GM18499 (cell line): ENCODE results near the gene HP1BP3.

ENCODE experiments used
- ATAC-seq: cut with Tn5 transposase; IDR thresholded peaks from one replicate; pipeline ENCODE4 v1.9.1; 2021; ENCODE audit warnings: moderate number of reproducible peaks; ENCODE audit not compliant: insufficient read depth, unreplicated experiment

The HP1BP3 gene

DNA sequence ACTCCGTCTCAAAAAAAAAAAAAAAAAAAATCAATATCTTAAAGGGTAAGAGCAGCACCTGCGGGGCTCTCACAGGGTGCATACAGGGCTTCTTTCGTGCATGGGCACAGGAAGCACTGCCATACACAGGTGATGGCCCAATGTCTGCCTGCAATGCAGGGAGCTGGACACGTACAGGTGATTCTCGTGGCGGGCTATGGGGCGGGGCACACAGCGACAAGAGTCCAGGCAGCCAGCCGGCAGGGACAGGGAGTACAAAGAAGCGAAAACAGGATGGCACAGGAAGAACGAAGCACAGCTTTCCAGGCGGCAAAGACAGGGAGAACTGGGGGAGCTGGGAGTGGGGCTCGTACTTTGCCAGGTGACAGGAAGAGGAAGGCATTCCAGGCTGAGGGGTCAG lies 70.9 kb downstream of the HP1BP3 start:
- ATAC-seq: no peak

DNA sequence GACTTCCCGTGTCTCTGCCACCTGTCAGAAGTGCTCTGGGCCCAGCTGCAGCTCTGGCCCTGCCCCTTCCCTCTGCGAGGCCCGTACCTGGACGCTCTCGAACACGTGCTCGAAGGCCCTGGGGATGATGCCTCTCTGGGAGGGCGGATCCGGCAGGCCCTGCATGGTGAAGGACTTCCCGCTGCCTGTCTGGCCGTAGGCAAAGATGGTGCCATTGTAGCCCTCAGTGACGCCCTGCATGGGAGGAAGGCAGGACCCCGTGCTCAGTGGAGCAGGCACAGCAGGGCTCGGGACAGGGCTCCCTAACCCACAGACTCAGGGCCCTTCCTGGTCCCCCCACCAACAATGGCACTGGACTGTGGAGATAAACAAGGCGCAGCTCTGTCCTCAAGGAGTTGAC lies 71.7 kb downstream of the HP1BP3 start:
- no peak for ATAC-seq

DNA sequence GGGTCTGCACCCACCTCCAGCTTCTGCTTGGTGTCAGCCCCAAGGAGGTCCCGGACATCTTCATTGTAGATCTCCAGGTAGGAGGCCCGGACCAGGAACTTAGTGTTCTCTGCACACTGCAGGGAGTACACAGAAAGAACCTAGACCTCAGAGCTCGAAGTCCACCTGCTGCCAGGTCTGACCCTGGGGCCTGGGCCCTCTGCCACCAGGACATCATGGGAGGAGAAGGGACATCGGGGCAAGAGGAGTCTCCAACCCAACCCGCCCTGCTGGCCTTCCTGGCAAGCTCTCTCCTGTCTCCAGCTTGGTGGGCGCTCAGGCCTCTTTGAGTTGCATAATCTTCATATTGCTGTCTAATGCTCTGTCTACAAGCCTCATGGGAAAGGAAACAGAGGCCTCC lies 73.7 kb downstream of the HP1BP3 start:
- ATAC-seq: no peak

DNA sequence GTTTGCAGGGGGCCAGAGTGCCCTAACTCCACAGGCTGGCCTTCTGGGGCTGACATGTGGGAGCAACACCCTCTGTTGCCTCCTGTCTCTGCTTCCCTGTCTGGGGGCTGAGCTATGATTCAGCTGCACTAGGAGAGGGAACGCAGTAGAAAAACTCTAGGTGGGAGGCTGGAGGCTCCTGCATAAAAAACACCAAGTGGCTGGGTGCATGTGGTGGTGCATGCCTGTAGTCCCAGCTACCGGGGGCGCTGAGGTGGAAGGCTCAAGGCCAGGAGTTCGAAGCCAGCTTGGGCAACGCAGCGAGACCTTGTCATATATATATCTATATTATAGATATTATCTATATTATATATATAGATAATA lies 74.9 kb downstream of the HP1BP3 start:
- no peak for ATAC-seq

DNA sequence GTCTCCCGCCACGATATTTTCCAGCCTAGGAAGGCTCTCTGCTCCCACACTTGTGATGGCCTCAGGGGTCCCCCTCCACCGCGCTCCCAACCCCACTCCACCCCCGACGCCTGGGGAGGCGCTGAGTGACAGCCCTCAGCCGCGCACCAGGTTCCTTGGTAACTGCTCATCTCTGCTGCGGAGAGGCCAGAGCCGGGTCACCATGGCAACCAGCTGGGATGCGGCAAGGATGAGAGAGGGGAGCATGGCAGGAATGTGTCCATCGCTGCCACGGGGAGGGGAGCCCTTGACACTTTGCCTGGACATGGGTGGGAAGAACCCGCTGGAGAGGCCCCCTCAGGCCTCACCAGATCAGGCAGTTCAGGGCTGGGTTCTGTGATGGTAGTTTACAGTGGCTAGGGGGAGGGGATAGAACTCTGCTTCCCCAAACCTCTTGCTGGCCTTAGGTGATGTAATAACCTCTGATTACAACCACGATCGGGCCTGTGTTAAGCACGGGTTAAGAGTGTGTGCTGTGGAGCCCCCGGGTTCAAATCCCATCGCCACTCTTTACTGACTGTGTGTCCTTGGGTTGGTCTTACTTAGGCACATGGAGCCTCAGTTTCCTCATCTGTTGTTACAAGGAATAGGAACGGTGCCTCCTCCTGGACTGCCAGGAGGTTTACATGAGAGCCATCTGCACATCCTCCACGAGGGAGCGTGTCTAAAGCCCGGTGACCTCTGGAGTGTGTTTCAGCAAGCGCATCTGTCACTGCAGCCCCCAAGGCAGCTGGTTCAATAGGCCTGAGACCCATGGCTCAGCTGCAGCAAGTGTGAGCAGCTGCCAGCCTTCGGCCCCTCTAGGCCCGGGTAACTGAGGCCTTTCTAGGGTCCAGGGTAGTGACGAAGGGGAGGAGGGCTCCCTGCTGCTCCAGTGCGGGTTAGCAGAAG lies 75.6 kb downstream of the HP1BP3 start:
- ATAC-seq: no peak

DNA sequence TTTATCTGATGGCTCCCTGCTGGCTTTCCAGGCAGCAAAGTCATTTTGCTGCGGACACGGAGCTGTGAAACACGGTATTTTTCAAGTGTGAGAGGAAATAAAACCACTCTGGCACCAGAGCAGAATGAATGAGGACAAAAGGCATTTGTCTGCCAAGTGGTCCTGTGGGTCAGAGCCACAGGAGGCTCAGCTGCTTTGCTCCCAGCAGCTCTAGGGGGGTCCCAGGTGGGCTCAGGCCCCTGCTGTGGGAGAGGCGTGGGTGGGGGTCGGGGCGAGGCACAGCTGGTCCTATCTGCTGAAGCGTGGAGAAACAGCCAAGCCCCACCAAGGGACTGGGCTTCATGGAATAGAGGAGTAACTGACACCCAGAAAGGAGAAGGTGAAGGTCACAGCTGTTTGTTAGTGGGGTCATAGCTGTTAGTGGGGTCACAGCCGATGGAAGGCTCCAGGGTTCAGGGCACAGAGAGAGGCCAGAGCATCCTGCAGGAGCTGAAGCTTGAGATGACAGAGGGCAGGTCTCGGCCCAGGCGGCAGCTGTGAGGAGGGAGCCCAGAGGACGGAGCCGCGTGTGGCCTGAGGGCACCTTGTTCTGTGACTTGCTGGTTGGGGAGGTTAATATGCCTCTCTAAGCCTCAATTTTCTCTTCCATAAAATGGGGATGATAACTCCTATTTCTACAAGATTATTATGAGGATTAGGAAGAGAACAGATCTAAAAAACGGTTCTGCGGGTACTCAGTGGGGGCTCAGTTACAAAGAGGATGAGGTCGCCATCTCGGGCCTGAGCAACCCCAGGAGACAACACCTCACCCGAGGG lies 76.4 kb downstream of the HP1BP3 start:
- no peak for ATAC-seq

DNA sequence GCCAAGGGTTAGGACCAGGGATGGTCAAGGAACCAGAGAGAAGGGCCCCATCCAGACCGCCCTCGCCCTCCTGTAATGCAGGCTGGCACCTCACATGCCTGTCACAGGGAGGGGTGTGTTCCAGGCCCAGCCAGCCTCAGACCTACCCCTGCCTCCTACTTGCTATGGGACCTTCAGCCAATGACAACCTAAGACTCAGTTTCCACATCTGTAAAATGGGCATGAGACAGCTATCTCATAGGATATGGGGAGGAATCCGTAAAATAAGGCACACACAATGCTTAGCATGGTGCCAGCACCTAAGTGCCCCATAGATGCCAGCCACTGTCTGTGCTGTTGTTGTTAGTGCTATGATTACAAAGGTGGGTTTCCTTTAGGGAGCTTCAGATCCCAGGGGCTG lies 77.2 kb downstream of the HP1BP3 start:
- no peak for ATAC-seq

DNA sequence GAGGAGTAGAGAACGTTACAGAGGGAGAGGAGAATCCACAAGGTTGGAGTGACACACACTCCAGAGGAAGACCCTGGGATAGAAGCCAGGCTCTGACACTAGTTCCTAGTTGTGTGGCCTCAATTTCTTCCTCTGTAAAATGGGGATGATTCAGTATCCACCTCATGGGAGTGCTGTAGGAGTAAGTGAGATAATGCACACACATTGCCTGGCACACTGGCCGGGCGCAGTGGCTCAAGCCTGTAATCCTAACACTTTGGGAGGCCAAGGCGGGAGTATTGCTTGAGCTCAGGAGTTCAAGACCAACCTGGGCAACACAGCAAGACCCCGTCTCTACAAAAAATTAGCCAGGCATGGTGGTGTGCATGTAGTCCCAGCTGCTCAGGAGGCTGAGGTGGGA lies 78.2 kb downstream of the HP1BP3 start:
- ATAC-seq: no peak

DNA sequence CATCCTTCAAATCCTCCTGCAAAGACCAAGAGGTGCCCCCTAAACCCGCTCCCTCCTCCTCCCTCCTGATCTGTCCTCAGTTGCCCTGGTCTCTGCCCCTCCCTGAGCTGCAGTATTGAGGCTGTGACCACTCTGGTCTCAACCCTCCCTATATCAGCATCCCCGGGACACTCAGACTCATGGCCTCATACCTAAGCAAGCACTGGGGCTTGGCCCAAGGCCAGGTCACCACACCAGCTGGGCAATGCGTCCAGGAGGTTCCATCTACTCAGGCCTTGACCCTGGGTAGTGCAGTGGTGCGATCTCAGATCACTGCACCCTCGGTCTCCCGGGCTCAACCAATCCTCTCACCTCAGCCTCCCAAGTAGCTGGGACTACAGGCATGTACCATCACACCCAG lies 79.0 kb downstream of the HP1BP3 start:
- ATAC-seq: no peak

DNA sequence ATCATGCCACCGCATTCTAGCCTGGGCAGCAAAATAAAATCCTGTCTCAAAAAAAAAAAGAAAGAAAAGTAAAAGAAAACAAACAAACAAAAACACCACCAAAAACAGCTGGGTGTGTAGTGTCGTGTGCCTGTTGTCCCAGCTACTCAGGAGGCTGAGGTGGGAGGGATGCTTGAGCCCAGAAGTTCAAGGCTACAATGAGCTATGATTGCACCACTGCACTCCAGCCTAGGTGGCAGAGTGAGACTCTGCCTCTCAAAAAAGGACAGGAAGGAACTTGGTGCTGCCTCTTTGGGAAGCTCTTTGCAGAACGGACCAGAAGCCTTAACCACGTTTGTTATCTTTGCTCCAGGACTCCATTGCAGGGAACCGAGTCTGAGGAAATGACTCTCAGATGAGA lies 80.3 kb downstream of the HP1BP3 start:
- ATAC-seq: no peak

DNA sequence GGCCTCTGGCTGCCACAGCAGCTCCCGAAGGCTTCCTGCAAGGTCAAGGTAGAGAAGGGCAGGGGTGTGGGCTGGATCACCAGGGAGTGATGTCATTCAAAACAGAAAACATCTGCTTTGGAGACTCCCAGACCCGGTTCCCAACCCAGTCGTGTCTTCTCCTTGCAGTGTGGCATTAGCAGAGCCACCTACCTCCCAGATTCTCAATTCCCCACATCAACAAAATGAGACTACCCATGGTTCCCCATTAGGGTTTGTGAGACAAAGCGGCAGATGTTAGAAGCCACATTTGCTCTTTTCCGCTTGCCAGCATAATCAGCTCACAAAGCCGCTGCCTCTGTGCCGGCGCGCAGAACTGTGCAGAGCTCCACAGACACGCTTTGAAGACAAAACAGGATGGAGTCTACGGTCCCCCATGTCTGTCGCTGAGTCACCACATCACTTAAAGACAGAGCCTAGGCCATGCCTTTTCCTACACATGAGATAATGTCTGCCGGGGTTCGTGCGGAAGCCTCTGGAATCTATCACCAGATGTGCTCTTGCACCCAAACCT lies 81.8 kb downstream of the HP1BP3 start:
- no peak for ATAC-seq

DNA sequence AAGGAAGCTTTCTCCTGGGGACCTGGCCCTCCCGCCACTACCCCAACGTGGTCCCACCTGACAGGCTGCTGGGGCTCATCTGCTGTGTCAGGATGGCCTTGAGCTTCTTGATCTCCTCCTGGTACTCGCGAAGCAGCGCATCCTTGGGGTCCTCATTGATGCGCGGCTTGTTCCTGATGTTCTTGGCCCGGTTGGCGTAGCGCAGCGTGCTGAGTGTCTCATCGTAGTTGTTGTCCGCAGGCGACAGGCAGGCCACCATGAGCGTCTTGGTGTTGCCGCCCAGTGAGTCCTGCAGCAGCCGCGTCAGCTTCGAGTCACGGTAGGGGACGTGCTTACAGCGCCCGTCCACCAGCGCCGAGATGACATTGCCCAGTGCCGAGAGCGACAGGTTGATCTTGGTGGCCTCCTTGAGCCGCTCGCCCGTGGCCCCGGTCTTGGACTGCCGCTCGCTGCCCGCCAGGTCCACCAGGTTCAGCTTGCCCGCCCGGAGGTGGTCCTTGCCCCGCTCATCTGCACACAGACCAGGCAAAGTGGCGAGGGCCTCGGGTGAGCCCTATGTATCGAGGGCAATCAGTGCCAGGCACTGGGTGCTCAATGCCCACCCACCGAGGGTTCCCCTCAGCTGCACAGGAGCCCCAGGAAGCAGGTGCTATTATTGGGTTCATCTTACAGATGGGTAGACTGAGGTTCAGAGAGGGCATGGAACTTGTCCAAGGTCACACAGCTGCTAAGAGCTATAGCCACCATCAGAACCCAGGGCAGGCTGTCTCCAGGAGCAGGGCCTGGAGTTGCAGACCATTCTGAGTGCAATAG lies 82.5 kb downstream of the HP1BP3 start:
- ATAC-seq: no peak

DNA sequence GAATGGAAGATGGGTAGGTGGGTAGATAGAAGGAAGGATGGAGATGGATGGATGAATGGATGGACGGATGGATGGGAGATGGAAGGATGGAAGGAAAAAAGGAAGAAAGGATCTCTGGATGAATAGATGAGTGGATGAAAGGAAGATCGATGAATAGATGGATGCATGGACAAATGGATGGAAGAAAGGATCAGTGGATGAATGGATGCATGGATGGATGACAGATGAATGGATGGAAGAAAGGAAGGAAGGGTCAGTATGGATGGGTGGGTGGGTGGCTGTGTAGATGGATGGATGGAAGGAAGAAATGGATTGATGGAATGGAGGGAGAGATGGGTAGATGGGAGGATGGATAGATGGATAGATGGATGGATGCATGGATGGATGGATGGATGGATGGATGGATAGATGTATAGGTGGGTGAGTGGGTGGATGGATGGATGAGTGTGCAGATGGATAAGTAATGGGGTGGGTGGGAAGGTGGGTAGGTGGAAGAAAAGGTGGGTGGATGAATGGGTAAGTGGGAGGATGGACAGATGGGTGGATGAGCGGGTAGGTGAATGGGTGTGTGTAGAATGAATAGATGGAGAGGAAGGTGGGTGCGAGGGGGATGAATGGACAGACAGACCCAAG lies 83.9 kb downstream of the HP1BP3 start:
- no peak for ATAC-seq

DNA sequence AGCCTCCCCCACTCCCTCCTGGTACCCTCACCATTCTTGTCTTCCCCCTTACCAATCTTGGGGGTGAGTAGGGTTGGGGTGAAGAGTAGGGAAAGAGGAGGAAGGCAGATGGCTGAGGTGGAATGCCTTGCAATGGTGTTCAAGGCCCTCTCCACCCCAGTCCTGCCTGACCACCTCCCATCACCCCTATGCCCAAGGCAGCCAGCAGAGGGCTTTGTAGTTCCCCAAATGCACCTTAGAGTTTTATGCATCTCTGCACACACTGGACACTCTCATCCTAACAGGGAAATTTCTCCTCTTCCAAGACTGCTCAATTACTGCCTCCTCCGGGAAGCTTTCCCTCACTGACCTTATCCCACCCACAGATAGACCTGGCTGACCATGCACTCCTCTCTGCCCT lies 84.7 kb downstream of the HP1BP3 start:
- no peak for ATAC-seq

DNA sequence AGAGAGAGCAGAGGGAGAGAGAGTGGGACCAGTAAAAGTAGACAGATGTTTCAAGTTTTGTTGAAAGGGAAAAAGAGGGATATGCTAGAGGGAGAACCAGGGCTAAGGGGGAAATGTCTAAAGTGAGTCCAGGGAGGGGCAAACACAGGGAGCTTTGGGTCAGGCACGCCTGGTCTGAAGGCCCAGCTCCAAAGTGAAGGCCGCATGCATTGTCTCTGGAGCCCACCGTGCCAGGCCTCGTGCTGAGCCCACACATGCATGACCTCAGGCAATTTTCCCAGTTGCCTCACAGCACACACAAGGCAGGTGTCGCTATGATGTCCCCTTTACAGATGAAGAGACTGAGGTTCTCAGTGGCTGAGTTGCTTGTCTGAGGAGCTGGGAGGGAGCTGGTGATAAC lies 85.3 kb downstream of the HP1BP3 start:
- no peak for ATAC-seq

DNA sequence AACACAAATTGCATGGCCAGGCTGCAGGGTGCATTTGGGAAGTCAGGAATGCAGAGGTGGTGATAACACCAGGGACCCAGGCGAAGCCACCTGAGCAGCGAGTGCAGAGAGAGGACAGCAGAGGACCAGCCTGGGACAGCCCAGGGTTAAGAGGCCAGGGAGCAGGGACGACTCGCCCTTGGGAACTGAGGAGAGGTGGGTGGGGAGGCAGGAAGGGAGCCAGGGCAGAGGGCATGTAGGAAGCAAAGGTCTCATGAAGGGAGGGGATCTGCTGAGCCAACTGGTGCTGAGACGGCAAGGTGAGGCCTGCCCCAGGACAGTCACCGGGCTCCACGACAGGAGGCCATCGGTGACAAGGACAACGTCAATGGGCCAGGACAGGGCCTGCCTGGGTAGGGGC lies 85.7 kb downstream of the HP1BP3 start:
- no peak for ATAC-seq

DNA sequence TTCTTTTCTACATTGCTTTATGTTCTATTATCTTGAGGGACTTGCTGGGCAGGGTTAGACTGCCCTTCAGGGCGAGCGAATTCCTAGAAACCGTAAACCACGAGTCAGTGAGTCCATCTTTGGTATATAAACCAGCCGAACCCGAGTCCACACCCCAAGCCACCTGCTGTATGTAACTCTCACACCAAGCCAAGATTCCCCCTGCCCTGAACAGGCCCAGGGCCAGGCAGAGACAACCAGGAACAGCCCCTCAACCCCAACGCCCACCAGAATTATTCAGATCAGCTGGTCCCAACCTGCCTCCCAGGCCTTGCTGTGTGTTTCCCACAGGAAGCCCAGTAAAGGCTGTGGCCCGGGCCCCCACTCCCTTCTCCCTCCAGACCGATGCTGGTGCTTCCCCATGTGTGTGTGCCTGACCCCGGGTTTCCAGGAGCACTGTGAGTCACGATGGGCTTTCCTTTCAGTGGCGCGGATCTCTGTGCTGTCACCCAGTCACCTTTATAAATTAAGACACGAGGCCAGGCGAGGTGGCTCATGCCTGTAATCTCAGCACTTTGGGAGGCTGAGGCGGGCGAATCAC lies 86.4 kb downstream of the HP1BP3 start:
- ATAC-seq: no peak

DNA sequence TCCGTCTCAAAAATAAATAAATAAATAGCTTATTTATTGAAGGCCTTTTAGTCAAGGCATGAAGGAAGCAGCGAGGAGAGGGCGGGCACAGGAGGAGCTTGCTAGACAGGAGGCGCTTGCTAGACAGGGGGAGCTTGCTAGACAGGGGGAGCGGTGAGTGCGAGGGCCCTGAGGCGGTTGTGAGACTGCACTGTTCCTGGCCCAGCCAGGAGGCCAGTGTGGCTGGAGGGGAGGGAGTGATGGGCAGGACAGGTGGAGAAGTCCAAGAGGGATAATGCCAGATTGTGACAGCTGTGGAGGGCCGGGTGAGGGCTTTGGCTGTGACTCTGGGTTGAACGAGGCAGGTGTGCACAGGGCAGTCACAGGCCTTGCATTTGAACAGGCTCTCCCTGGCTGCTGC lies 87.5 kb downstream of the HP1BP3 start:
- ATAC-seq: no peak

DNA sequence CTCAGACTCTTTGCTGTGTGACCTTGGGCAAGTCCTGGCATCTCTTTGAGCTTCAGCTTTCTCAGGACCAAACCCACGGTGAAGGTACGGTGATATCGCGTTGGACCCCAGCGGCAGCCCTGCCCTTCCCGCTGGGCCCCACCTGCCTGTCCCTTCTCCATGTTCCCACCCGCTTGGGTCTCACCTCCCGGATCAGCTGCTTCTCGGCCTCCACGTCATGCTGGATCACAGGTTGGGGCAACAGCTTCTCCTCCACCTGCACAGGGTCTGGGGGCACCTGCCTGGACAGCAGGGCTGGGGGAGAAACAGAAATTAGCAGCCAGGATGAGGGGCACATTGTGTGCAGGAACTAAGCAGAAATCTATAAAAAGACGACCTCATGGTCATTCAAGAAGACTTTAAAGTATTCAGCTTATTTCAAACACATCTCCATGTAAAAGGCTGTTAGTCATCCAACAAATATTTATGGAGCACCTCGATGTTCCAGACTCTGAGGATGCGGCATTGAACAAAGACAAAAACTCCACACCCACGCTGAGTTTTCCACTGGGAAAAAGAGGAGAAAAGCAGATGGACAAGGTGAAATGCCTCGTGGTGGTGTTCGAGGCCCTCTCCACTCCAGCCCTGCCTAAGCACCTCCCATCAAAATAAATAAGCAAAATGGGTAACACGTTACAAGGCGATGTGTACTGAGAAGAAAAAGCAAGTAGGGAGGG lies 88.8 kb downstream of the HP1BP3 start:
- ATAC-seq: no peak
